HepG2 (cell line): ENCODE measurements around the gene POLR1H. TPM values are rescaled to one million over a fixed set of nuclear protein-coding genes. Genes with fewer than 3 reads are reported as not detected.

ENCODE experiments used
- ARNT2 ChIP-seq: sonication (generic); formaldehyde crosslinking; IDR thresholded peaks from 2 replicates; pipeline ENCODE4 v1.8.0; 2022; ENCODE audit warnings: mild to moderate bottlenecking, low read depth, missing genetic modification reagents, moderate library complexity
- CENPT ChIP-seq: sonication (generic); formaldehyde crosslinking; IDR thresholded peaks from 2 replicates; pipeline ENCODE4 v1.8.0; 2022; ENCODE audit warnings: low read depth, mild to moderate bottlenecking, moderate library complexity, missing genetic modification reagents
- PHB2 ChIP-seq: fragments of 450-650 bp; IDR thresholded peaks from 2 replicates; pipeline ENCODE4 v1.6.1; 2018; ENCODE audit not compliant: partially characterized antibody
- PRMT3 ChIP-seq: sonication (generic); formaldehyde crosslinking; IDR thresholded peaks from 2 replicates; pipeline ENCODE4 v1.8.1; 2022; ENCODE audit warnings: low read depth, mild to moderate bottlenecking, moderate library complexity, missing genetic modification reagents, borderline replicate concordance
- SNAPC5 ChIP-seq: sonication (generic); formaldehyde crosslinking; IDR thresholded peaks from 2 replicates; pipeline ENCODE4 v1.8.1; 2023; ENCODE audit warnings: mild to moderate bottlenecking, missing genetic modification reagents, borderline replicate concordance
- TCF12 ChIP-seq, 2 experiments: fragments of 450-650 bp in 1 of 2; sonication (generic) in 1 of 2; formaldehyde crosslinking in 1 of 2; IDR thresholded peaks; 2 replicates each; pipeline versions ENCODE4 v1.6.1 to v1.8.0; 2017 to 2022; ENCODE audit warnings: antibody characterized with exemption in 1 of 2, mild to moderate bottlenecking in 1 of 2, missing genetic modification reagents in 1 of 2, moderate library complexity in 1 of 2
- TFE3 ChIP-seq: IDR thresholded peaks from 2 replicates; pipeline ENCODE4 v1.6.1; 2016
- ZKSCAN8 ChIP-seq: IDR thresholded peaks from 2 replicates; pipeline ENCODE4 v1.6.1; 2016; ENCODE audit warnings: borderline replicate concordance, missing genetic modification reagents, missing compliant biosample characterization
- ZMAT5 ChIP-seq: sonication (generic); formaldehyde crosslinking; IDR thresholded peaks from 2 replicates; pipeline ENCODE4 v1.5.0; 2020; ENCODE audit warnings: mild to moderate bottlenecking, low read depth, missing genetic modification reagents, borderline replicate concordance
- ZNF225 ChIP-seq: sonication (generic); formaldehyde crosslinking; IDR thresholded peaks from 2 replicates; pipeline ENCODE4 v1.4.0; 2020; ENCODE audit warnings: mild to moderate bottlenecking, missing genetic modification reagents
- ZNF333 ChIP-seq: sonication (generic); formaldehyde crosslinking; IDR thresholded peaks from 2 replicates; pipeline ENCODE4 v1.4.0; 2020; ENCODE audit warnings: mild to moderate bottlenecking, missing genetic modification reagents, borderline replicate concordance
- ZNF501 ChIP-seq: sonication (generic); formaldehyde crosslinking; IDR thresholded peaks from 2 replicates; pipeline ENCODE4 v1.5.1; 2020; ENCODE audit warnings: mild to moderate bottlenecking, moderate library complexity, missing genetic modification reagents
- ZNF543 ChIP-seq: sonication (generic); formaldehyde crosslinking; IDR thresholded peaks from 2 replicates; pipeline ENCODE4 v1.4.0; 2020; ENCODE audit warnings: mild to moderate bottlenecking, missing genetic modification reagents
- ZNF720 ChIP-seq: sonication (generic); formaldehyde crosslinking; IDR thresholded peaks from 2 replicates; pipeline ENCODE4 v1.4.0; 2020; ENCODE audit warnings: missing genetic modification reagents
- ZSCAN29 ChIP-seq: sonication (generic); formaldehyde crosslinking; conservative IDR thresholded peaks from 2 replicates; pipeline ENCODE4 v1.4.0; 2020; ENCODE audit warnings: mild to moderate bottlenecking, missing genetic modification reagents
- polyA plus RNA-seq, 8 experiments: library from polyadenylated mRNA; depleted of rRNA in 3 of 8; stranded (reverse) in 7 of 8; unstranded in 1 of 8; fragments of >200 nt; fragmentation: Illumina TruSeq in 4 of 8; extraction: Trizol in 4 of 8; gene quantifications; 2 replicates each; pipeline versions ENCODE4 v1.2.1 to v1.2.3, GENCODE V29; 2011 to 2016; ENCODE audit warnings: low read depth in 4 of 8, missing spikeins in 1 of 8, mixed read lengths in 1 of 8; ENCODE audit not compliant: insufficient read depth in 1 of 8
- total RNA-seq, 5 experiments: library from RNA; depleted of rRNA; stranded (reverse); fragments of >200 nt; fragmentation: Illumina TruSeq; extraction: Trizol; gene quantifications; 2 replicates each; pipeline ENCODE4 v1.2.3, GENCODE V29; 2016; ENCODE audit warnings: low read depth in 1 of 5
- TF ChIP-seq, protein P1 (sequence below): sonication (generic); formaldehyde crosslinking; IDR thresholded peaks from 2 replicates; pipeline ENCODE4 v1.5.1; 2020; ENCODE audit warnings: missing genetic modification reagents, mild to moderate bottlenecking, borderline replicate concordance
- TF ChIP-seq, protein P2 (sequence below): sonication (generic); formaldehyde crosslinking; IDR thresholded peaks from 2 replicates; pipeline ENCODE4 v1.5.1; 2020; ENCODE audit warnings: mild to moderate bottlenecking, missing genetic modification reagents, borderline replicate concordance
- TF ChIP-seq, protein P3 (sequence below): sonication (generic); IDR thresholded peaks from 2 replicates; pipeline ENCODE4 v1.6.1; 2016; ENCODE audit warnings: low read depth, borderline replicate concordance

Gene POLR1H
- total and polyA plus RNA-seq, 2 of the 13 experiments (the other 11 are each of a cell fraction or from before 2014, with no cell fraction given) = 61.4 to 79.8 TPM

DNA sequence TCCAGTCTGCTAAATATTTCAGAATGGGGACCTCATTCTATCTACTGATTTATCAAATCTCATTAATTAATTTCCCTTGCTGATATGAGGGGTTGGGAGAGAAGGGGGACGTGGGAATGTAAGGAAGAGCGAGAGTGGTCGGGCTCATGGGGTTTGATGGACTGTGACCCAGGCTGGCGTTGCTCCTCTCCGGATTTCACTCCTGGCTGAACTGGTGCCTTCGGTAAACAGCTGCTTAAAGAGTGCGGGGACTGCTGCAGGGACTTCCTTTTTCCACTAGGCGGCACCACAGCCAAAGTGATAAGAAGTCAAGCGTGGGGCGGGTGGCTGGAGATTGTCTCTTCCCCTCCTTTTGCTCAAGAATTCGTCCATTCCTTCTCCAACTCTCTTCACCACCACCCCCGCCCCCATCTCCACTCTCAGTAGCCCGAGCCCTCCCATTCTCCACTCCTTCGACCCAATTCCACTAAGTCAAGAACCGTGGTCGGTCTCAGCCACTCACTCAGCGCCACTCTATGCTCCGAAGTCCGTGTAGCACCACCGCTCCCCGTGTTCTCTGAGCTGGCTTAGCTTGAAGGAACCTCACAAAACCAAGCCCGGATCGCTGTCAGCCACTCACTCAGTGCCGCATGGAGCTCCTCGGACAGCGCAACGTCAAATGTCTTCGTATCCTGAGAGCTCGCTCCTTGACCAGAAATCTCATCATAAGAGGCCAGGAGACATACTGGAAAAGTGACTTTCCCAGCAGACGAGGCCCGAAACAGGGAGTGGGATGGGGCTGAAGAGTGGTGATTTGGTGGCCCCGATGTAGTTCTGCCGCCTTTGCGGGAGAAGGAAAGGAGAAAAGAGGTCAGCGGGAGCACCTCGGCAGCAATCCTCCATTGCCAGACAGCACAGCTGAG, 42.2 kb downstream of the POLR1H start (continued):
- TF ChIP-seq PRMT3 (CRISPR knock-in tag) (no peak), TCF12 (IDR thresholded peaks at IDR 0.05) (no peak), TCF12 (CRISPR knock-in tag; IDR thresholded peaks at IDR 0.05) (no peak), ZNF225 (CRISPR knock-in tag) (no peak; the same call in 1 of the 2 replicates), ZNF333 (no peak), ZNF543 (CRISPR knock-in tag) (no peak), SNAPC5 (CRISPR knock-in tag) (0 out of 2 replicates have a peak, but pooled peaks have one; percentile 5), ZSCAN29 (CRISPR knock-in tag) (peak; percentile 82), ZMAT5 (CRISPR knock-in tag) (no peak), CENPT (CRISPR knock-in tag) (no peak), ZNF720 (CRISPR knock-in tag) (no peak), ARNT2 (CRISPR knock-in tag) (0 out of 2 replicates have a peak, but pooled peaks have one; percentile 43), ZKSCAN8 (CRISPR knock-in tag) (no peak), PHB2 (no peak), TFE3 (CRISPR knock-in tag) (peak; percentile 37; the same call in 1 of the 2 replicates), ZNF501 (peak; percentile 41; the same call in 1 of the 2 replicates)
- TF ChIP-seq, protein P1, sequence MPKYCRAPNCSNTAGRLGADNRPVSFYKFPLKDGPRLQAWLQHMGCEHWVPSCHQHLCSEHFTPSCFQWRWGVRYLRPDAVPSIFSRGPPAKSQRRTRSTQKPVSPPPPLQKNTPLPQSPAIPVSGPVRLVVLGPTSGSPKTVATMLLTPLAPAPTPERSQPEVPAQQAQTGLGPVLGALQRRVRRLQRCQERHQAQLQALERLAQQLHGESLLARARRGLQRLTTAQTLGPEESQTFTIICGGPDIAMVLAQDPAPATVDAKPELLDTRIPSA (CRISPR knock-in tag) = no peak
- TF ChIP-seq, protein P2, sequence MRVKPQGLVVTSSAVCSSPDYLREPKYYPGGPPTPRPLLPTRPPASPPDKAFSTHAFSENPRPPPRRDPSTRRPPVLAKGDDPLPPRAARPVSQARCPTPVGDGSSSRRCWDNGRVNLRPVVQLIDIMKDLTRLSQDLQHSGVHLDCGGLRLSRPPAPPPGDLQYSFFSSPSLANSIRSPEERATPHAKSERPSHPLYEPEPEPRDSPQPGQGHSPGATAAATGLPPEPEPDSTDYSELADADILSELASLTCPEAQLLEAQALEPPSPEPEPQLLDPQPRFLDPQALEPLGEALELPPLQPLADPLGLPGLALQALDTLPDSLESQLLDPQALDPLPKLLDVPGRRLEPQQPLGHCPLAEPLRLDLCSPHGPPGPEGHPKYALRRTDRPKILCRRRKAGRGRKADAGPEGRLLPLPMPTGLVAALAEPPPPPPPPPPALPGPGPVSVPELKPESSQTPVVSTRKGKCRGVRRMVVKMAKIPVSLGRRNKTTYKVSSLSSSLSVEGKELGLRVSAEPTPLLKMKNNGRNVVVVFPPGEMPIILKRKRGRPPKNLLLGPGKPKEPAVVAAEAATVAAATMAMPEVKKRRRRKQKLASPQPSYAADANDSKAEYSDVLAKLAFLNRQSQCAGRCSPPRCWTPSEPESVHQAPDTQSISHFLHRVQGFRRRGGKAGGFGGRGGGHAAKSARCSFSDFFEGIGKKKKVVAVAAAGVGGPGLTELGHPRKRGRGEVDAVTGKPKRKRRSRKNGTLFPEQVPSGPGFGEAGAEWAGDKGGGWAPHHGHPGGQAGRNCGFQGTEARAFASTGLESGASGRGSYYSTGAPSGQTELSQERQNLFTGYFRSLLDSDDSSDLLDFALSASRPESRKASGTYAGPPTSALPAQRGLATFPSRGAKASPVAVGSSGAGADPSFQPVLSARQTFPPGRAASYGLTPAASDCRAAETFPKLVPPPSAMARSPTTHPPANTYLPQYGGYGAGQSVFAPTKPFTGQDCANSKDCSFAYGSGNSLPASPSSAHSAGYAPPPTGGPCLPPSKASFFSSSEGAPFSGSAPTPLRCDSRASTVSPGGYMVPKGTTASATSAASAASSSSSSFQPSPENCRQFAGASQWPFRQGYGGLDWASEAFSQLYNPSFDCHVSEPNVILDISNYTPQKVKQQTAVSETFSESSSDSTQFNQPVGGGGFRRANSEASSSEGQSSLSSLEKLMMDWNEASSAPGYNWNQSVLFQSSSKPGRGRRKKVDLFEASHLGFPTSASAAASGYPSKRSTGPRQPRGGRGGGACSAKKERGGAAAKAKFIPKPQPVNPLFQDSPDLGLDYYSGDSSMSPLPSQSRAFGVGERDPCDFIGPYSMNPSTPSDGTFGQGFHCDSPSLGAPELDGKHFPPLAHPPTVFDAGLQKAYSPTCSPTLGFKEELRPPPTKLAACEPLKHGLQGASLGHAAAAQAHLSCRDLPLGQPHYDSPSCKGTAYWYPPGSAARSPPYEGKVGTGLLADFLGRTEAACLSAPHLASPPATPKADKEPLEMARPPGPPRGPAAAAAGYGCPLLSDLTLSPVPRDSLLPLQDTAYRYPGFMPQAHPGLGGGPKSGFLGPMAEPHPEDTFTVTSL (CRISPR knock-in tag) = 0 out of 2 replicates have a peak, but pooled peaks have one; percentile 25
- TF ChIP-seq, protein P3, sequence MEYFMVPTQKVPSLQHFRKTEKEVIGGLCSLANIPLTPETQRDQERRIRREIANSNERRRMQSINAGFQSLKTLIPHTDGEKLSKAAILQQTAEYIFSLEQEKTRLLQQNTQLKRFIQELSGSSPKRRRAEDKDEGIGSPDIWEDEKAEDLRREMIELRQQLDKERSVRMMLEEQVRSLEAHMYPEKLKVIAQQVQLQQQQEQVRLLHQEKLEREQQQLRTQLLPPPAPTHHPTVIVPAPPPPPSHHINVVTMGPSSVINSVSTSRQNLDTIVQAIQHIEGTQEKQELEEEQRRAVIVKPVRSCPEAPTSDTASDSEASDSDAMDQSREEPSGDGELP = peak; percentile 91
